Measurements from ENCODE around the gene CABCOCO1. TPM values are rescaled to one million over a fixed set of nuclear protein-coding genes. Genes with fewer than 3 reads are reported as not detected.

Gene CABCOCO1
- total and polyA plus RNA-seq, 9 of the 15 experiments (the other 6 are each of a cell fraction or from before 2014, with no cell fraction given) = 0.04 TPM; not detected in 8

DNA sequence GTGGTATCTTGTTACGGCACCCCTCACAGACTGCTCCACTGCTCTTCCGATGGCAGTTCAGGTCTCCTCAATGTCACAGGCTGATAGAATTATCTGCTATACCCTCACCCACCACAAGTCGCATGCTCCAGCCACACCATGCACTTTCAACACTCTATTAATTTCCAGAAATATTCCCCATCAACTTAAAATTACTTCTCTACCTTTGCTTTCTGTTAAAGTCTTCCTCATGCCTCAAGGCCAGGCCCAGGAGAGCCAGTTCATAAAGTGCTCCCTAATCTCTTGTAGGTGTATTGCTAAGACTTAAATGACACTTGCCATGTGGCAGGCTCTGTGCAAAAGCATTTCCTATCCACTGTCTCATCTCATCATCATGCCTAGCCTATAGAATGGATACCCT lies 132.8 kb downstream of the CABCOCO1 start:
- FAIRE-seq (peak; percentile 90), DNase-seq (ENCODE audit: extremely low read depth in 1 of 4, low spot score in 3 of 4) (peak; percentile 74 to 81 (median 80)), ATAC-seq (peak; percentile 98)
- peak overlapping the region; percentile 45; the same call in 2 of the 3 replicates for H3K27ac ChIP-seq (ENCODE audit: extremely low read depth, low read depth, low read length)
- H4K20me1 ChIP-seq (replicated peaks; ENCODE audit: control insufficient read depth, insufficient read depth, low read length) = no peaks in the 10 kb centered on the region
- no peaks in the 10 kb centered on the region for H3K9me3 ChIP-seq (replicated peaks; ENCODE audit: control insufficient read depth, insufficient read depth, low read depth, low read length)
- CTCF ChIA-PET (ENCODE audit: low intra/inter-chr PET ratio) = interaction anchor here (1.0 kb wide), 1 partner anchor 44 kb away, joined by 3 read pairs; no protein-coding TSS in a partner anchor
- in situ Hi-C loops (cut with MboI) = no loop called here
- no peaks in the 10 kb centered on the region for H3K9me1 ChIP-seq (ENCODE audit: control insufficient read depth, insufficient read depth, low read length)
- WGBS (ENCODE audit: insufficient coverage, low coverage, missing lambda C conversion rate) = 3% methylated on average over 3 of the region's 3 CpGs
- H3K9ac ChIP-seq (ENCODE audit: insufficient read depth in 1 of 2, low read depth in 2 of 2, low read length in 2 of 2) = peak overlapping the region; percentile 22 to 23; a peak in 2 of 4 replicates
- POLR2A ChIA-PET = no interaction called here
- H3K79me2 ChIP-seq (ENCODE audit: control insufficient read depth, insufficient read depth, low read length) = no peaks in the 10 kb centered on the region
- peak overlapping the region; percentile 54 for H3K4me2 ChIP-seq (ENCODE audit: insufficient read depth, low read length)
- H3K4me3 ChIP-seq = no peak overlapping the region
- intact Hi-C loops (cut with micrococcal nuclease) = no loop called here
- H3K4me1 ChIP-seq (replicated peaks in 1 of 2; ENCODE audit: control insufficient read depth in 2 of 2, insufficient read depth in 2 of 2, low read length in 2 of 2) = peaks cover 0 to 21% of the 10 kb centered on the region in 2 experiments; a peak in 4 of 5 replicates
- BruUV-seq (replicated peaks) = no TSS peak
- no peaks in the 10 kb centered on the region; a peak in 1 of 5 replicates for H3K27me3 ChIP-seq (ENCODE audit: control insufficient read depth in 2 of 2, insufficient read depth in 2 of 2, low read length in 2 of 2)
- H2AFZ ChIP-seq (ENCODE audit: low read depth, low read length) = peak overlapping the region; percentile 92
- H3K36me3 ChIP-seq (ENCODE audit: control insufficient read depth, insufficient read depth, low read length) = no peaks in the 10 kb centered on the region
- TF ChIP-seq NFIX (CRISPR knock-in tag; IDR thresholded peaks at IDR 0.05; ENCODE audit: low read depth) = no peak
- TF ChIP-seq POLR2AphosphoS2 (IDR thresholded peaks at IDR 0.05; ENCODE audit: low read length) = no peak
- TF ChIP-seq CBFA2T3 (IDR thresholded peaks at IDR 0.05) = peak; percentile 34; the same call in 1 of the 2 replicates
- peak; percentile 36 for TF ChIP-seq MEIS2 (IDR thresholded peaks at IDR 0.05; ENCODE audit: partially characterized antibody)
- TF ChIP-seq PRDM10 (IDR thresholded peaks at IDR 0.05; ENCODE audit: partially characterized antibody) = peak; percentile 30
- peak in 1 of 2 experiments; percentile 30; a peak in 1 of 4 replicates for TF ChIP-seq RAD21 (CRISPR knock-in tag; conservative IDR thresholded peaks at IDR 0.05 in 1 of 2, IDR thresholded peaks at IDR 0.05 in 1 of 2)
- TF ChIP-seq, protein P1, sequence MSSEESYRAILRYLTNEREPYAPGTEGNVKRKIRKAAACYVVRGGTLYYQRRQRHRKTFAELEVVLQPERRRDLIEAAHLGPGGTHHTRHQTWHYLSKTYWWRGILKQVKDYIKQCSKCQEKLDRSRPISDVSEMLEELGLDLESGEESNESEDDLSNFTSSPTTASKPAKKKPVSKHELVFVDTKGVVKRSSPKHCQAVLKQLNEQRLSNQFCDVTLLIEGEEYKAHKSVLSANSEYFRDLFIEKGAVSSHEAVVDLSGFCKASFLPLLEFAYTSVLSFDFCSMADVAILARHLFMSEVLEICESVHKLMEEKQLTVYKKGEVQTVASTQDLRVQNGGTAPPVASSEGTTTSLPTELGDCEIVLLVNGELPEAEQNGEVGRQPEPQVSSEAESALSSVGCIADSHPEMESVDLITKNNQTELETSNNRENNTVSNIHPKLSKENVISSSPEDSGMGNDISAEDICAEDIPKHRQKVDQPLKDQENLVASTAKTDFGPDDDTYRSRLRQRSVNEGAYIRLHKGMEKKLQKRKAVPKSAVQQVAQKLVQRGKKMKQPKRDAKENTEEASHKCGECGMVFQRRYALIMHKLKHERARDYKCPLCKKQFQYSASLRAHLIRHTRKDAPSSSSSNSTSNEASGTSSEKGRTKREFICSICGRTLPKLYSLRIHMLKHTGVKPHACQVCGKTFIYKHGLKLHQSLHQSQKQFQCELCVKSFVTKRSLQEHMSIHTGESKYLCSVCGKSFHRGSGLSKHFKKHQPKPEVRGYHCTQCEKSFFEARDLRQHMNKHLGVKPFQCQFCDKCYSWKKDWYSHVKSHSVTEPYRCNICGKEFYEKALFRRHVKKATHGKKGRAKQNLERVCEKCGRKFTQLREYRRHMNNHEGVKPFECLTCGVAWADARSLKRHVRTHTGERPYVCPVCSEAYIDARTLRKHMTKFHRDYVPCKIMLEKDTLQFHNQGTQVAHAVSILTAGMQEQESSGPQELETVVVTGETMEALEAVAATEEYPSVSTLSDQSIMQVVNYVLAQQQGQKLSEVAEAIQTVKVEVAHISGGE (CRISPR knock-in tag; IDR thresholded peaks at IDR 0.05) = no peak
- TF ChIP-seq, protein P2, sequence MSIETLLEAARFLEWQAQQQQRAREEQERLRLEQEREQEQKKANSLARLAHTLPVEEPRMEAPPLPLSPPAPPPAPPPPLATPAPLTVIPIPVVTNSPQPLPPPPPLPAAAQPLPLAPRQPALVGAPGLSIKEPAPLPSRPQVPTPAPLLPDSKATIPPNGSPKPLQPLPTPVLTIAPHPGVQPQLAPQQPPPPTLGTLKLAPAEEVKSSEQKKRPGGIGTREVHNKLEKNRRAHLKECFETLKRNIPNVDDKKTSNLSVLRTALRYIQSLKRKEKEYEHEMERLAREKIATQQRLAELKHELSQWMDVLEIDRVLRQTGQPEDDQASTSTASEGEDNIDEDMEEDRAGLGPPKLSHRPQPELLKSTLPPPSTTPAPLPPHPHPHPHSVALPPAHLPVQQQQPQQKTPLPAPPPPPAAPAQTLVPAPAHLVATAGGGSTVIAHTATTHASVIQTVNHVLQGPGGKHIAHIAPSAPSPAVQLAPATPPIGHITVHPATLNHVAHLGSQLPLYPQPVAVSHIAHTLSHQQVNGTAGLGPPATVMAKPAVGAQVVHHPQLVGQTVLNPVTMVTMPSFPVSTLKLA (conservative IDR thresholded peaks at IDR 0.05) = 0 out of 4 replicates have a peak, but pooled peaks of 1 of the 2 experiments have one; percentile 26
- TF ChIP-seq YY1 (IDR thresholded peaks at IDR 0.05; ENCODE audit: borderline replicate concordance in 1 of 3, control insufficient read depth in 1 of 3, extremely low read depth in 1 of 3, insufficient read depth in 3 of 3, insufficient read length in 1 of 3, insufficient replicate concordance in 2 of 3, low read depth in 1 of 3, low read length in 2 of 3) = no peak
- TF ChIP-seq ZNF551 (CRISPR knock-in tag; IDR thresholded peaks at IDR 0.05) = no peak
- no peak for TF ChIP-seq ZSCAN29 (IDR thresholded peaks at IDR 0.05)
- TF ChIP-seq MECOM (CRISPR knock-in tag; IDR thresholded peaks at IDR 0.05) = peak; percentile 59; the same call in 1 of the 2 replicates

Data from K562 (cell line).